NCI-H1092 (cell line): ENCODE data around the gene ZNF597.
"Not testable (repeated sequence)": the region's sequence is repeated elsewhere in the genome, so short reads cannot be mapped to it uniquely, and the experiment has no call there.

ENCODE experiments used
- DNase-seq: peaks from one replicate; lab custom pipeline; 2025; lab: John Stamatoyannopoulos, UW

Gene ZNF597

DNA sequence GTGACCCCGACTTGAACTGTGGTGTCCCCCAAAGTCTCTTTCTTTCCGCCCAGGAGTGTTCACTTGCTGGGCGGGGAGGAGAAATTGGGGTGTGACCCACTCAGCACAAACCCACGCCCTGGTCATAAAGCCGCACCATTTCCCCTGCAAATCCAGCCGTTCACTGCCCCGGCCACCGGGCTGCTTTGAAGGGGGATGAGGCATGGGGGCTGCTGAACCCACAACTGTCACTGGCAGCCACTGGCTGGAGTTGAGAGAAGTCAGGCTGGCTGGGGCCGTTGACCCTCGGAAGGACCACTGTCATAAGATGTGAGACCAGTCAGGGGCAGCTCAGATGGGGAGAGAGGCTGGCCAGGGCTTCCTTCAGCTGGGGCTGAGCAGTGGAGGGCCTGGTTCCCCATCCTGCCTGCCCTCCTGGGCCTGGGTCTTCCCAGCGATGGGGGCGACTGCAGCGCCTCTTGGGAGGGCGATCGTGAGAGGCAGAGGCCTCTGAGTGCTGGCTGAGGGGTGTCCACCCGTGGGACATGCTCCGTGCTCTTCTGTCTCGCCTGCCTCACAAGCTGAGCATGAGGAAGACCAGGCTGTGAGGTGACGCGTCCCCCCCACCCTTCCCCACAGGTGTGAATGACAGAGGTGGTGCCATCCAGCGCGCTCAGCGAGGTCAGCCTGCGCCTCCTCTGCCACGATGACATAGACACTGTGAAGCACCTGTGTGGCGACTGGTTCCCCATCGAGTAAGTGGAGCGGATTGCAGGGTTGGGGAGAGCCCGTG lies 32.5 kb upstream of the ZNF597 start:
- no peak for DNase-seq

- not testable (repeated sequence) for DNase-seq
Observed at GRCh38 chr16:3474870-3475269, 31.6 kb upstream of the ZNF597 start.

DNA sequence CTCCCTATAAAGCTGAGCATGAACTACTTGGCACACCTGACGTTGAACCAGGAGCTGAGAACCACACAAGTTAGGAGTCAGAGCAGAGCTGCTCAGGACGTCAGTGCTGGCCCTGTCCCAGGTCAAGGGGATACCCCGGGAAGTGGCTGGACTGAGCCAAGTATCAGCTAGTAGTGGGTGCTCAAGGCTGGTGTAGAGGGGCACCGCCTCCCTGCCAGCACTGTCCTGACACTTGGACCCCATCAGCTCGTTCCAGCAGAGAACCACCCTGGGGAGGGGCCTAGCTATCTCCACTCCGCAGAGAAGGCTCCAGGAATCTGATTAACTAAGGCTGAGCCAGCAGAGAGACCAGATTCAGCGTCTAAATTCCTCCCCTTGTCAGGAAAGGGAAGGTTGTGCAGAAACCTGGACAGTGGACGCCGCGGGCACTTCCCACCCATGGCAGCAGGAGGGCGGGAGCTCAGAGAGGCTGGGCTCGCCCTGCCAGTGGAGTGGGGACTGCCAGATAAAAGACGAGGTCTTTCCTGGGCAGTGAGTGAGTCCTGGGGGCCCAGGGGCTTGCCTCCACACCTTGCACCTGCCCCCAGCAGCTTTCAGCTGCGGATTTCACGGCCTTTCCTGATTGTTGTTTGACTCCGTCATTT lies 31.0 kb upstream of the ZNF597 start:
- no peak for DNase-seq

DNA sequence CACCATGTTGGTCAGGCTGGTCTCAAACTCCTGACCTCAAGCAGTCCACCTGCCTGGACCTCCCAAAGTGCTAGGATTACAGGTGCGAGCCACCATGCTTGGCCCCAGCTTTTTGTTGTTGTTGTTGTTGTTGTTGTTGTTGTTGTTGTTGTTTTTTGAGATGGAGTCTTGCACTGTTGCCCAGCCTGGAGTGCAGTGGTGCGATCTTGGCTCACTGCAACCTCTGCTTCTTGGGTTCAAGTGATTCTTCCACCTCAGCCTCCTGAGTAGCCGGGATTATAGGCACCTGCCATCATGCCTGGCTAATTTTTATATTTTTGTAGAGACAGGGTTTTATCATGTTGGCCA lies 30.3 kb upstream of the ZNF597 start:
- not testable (repeated sequence) for DNase-seq

DNA sequence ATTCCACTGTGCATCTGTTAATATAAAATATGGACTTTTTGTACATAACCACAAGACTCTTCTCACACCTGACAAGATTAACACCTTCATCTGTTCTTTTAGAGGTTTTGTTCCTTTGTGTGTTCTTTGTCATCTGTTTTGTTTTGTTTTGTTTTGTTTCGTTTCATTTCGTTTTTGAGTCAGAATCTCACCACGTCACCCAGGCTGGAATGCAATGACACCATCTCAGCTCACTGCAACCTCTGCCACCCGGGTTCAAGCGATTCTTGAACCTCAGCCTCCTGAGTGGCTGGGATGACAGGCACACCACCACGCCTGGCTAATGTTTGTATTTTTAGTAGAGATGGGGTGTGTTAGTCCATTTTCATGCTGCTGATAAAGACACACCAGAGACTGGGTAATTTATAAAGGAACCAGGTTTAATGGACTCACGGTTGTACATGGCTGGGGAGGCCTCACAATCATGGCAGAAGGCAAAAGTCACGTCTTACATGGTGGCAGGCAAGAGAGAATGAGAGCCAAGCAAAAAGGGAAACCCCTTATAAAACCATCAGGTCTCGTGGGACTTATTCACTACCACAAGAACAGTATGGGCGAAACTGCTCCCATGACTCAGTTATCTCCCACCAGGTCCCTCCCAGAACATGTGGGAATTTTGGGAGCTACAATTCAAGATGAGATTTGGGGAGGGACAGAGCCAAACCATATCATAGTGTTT lies 29.7 kb upstream of the ZNF597 start:
- no peak for DNase-seq

- DNase-seq, result no peak
Observed at GRCh38 chr16:3471518-3472176, 28.3 kb upstream of the ZNF597 start.

GRCh38 chr16:3470723-3471122 lies 27.4 kb upstream of the ZNF597 start:
- DNase-seq, result no peak

DNA sequence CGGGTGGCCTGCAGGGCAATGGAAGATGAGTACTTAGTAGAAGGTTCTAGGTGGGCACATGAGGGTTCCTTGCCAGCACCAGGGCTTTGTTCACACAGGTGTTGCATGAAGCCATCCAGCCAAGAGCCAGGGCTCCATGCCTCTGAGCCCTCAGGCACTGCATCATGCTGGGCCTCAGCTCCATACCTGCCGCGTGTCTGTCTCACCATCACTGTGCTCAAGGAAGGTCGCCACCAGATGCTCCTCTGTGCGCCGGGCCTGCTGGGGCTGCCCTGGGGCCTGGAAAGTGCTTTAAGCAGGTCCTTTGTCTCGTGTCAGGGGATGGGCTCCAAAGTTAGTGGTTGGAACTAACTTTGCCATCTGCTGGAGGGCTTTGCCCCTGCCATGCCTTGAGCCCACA lies 26.4 kb upstream of the ZNF597 start:
- DNase-seq, result no peak

DNA sequence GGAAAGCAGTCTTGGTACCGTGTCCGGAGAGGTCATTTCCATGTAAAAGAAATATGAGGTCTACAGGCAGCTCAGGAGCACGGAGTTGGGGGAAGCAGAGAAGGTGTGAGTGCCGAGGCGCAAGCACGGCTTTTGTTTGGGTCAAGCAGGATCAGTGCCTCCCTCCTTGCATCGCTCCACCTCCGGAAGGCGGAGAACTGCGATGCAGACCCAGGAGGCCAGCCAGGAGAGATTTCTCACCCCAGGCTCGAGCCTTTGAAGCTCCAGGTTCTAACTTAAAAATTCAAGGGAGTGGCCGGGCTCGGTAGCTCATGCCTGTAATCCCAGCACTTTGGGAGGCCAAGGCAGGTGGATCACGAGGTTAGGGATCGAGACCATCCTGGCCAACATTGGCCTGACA lies 25.2 kb upstream of the ZNF597 start:
- no peak for DNase-seq

DNA sequence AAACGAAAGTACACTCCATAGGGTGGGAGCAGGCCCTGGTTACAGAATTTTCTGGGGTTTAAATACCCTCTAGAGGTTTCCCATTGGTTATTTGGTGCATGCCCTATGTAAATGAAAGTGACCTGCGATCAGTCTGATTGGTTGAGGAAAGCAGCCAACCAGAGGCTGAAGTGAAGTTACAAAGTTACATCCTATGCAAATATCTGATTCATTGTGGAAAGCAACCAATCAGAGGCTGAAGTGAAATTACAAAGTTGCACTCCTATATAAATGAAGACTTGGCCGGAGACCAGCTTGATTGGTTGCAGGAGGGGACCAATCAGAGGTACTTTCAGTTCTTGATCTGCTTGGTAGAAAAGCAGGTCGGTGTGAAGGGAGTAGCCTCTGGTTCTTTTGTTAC lies 24.6 kb upstream of the ZNF597 start:
- no peak for DNase-seq

GRCh38 chr16:3467182-3467581 lies 23.9 kb upstream of the ZNF597 start:
- no peak for DNase-seq

DNA sequence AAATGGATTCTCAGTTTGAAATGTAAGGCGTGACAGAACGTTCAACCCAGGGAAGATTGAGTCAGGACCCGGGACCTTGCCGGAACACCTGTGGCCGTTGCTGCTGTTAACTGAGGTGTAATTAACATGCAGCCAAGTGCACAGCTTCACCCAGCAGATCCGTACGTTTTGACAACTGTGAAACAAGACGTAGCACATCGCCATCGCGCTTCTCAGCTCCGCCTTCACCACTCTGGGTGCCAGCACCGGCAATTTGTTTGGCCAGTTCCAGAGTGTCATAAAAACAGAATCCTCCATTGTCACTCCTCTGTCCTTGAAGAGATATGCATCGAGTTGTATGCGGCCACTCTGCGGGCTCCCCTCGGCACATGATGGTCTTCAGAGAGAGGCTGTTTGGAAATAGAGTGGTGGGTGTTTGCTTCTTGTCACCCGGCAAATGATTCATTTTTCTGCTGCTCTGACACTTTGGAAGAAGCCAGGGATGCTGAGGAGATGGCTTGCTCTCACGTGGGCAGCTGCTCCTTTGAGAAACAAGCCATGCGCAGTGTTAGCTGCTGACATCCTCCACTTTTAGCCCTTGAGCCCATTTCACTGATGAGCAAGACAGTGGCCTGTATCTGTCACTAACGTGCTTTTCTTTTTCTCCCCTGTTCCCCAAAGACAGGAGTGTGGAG lies 22.7 kb upstream of the ZNF597 start:
- DNase-seq, result no peak

GRCh38 chr16:3465301-3465700 lies 22.0 kb upstream of the ZNF597 start:
- DNase-seq, result no peak

DNA sequence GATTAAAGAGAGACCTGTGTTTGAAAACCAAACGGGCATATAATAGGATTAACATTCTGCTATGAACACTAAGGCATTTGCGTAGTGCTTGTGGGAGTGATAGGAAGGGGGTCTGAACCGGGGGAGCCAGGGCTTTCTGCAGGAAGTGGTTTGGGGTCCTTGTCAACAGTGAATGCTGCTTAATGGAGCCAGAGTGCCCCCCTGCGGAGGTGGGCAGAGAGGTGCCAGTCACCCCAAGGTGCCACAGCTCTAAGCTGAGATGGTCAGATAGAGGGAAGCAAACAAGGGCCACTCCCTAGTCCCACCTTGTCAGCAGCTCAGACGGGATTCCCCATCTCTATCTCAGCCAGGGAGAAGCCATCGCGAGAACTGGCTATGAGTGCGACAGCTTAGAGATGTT lies 17.8 kb upstream of the ZNF597 start:
- no peak for DNase-seq

DNA sequence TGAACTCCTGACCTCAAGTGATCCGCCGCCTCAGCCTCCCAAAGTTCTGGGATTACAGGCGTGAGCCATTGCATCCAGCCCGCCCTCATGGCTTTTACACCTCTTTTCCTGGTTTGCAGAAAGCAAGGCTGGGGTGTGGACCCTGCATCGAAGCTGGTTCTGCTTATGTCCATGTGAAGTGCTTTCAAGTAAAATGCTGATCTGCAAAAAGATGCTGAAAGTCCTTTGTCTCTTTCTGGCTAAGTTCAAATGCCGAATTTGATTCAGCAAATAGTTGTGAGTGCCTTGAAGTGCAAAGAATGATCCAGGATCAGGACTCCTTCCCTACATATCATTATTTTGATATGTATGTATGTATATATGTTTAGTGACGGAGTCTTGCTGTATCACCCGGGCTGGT lies 17.3 kb upstream of the ZNF597 start:
- DNase-seq, result no peak

DNA sequence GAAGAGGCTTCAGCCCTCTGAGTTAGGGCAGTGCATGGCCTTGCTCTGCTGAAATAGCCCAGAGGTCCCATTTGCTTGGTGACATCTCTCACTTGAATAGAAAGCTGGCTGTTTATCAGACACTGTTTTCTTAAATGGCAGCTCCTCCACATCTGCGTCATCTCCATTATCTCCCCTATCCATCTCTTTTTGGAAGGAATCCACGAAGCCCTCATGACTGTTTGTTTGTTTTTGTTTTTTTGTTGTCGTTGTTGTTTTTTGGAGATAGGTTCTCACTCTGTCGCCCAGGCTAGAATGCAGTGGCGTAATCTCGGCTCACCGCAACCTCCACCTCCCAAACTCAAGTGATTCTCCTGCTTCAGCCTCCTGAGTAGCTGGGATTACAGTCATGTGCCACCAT lies 16.8 kb upstream of the ZNF597 start:
- DNase-seq, result no peak

GRCh38 chr16:3459401-3460090 lies 16.2 kb upstream of the ZNF597 start:
- no peak for DNase-seq

DNA sequence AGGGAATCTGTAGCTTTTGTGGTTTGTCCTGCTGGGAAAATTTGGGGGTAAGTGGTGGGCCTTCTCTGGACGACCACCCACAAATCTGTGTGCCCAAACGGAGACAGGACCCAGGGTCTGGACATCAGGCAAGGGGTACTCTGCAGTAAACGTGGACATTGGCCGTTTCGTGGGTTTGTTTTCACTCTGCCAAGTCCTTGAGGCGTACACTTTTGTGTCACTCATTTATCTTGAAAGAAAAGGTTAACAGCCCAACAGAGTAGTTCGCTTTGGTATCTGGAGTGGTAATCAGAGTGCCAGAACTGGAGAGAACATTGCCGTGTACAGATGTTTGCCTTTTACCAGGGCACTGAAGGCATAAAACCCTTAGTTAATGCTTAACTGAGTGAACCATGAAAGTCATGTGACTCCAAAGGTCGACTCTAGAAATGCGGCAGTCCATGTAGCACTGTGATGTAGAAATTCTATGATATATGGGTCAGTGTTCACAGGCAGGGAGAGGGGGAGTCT lies 15.6 kb upstream of the ZNF597 start:
- DNase-seq, result no peak

DNA sequence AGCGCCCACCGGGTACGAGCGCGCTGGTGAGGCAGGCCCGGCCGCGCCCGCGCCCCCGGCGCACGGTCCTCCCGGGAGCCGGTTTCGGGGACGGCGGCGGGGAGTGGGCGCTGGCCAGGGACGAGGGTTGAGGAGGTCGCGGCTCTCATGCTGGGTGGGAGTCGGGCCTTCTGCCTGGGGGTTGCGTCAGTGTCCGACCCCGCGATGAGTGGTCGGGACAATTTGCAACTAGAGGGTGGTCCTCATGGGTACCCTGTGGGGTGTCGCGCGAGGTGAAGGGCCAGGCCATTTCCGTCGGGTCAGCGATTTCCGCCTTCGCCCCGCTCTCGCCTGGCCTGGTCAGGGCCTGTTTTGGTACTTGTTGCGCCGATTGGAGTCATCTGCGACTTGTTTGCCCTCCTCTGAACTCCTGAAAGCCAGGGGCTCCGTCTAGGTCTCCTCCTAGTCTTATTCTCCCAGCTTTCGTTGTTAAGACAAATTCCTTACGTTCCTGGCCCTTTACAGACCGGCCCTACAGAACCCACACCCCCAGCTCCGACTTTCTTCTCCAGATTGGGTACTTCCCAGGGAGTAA lies 15.1 kb upstream of the ZNF597 start:
- DNase-seq, result no peak

DNA sequence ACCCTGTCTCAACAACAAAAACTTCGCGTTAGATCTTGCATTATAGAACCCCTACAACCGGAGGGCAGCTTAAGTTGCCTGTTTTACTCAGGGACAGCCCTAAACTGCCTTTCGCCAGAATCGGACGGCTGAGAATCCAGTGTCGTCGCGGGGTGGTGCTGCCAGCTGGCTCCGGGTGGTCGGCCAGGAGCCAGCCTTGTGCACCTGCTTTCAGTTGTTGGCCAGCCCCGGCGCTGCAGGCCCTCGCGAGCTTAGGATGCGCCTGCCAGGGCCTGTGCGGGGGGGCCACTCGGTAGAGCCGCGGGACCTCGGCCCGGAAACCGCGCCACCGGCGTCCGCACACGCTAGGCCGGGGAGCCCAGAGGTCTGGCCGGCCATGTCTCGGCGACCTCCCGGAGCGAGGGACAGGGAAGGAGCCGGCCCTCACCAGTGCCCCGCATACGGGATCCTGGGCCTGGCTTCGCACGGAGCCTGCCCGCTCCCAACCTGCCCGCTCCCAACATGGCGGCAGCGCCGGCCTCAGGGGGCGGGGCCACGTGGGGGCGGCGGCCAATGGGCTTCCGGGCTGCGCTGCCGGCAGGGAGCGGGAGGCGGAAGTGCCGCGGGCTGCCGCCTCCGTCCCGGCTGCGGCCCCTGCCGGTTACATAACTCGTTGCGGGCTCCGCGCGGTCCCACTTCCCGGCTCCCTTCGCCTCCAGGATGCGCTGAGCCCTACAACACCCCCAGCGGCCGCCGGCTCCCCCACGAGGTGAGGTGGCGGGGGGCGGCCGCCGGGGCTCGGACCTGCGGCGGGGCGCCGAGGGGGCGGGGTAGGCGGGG lies 14.3 kb upstream of the ZNF597 start:
- DNase-seq, result peak; percentile 89
